SK-N-SH (cell line): ENCODE measurements around the gene ATOSB.

ENCODE experiments used
- CTCF ChIP-seq: fragments of 200-600 bp; sonication (generic); IDR thresholded peaks from 2 replicates; pipeline ENCODE4 v1.6.1; 2017; ENCODE audit warnings: antibody characterized with exemption, mild to moderate bottlenecking, moderate library complexity
- ELF1 ChIP-seq: IDR thresholded peaks from 2 replicates; pipeline ENCODE4 v1.4.0; 2012
- EP300 ChIP-seq, 2 experiments: IDR thresholded peaks; 2 replicates each; pipeline versions ENCODE4 v1.4.0 to v1.6.1; 2012; ENCODE audit warnings: borderline replicate concordance in 1 of 2, low read depth in 1 of 2, low read length in 1 of 2
- EZH2phosphoT487 ChIP-seq: fragments of 200-600 bp; sonication (generic); IDR thresholded peaks from 2 replicates; pipeline ENCODE4 v1.6.1; 2017; ENCODE audit warnings: low read depth, mixed run types, mild to moderate bottlenecking, antibody characterized with exemption, moderate library complexity, borderline replicate concordance
- JUND ChIP-seq: IDR thresholded peaks from 2 replicates; pipeline ENCODE4 v1.4.0; 2012
- MEF2A ChIP-seq: IDR thresholded peaks from 2 replicates; pipeline ENCODE4 v1.4.0; 2012; ENCODE audit warnings: low read depth, borderline replicate concordance
- PBX3 ChIP-seq: IDR thresholded peaks from 2 replicates; pipeline ENCODE4; 2012
- POLR2AphosphoS5 ChIP-seq: IDR thresholded peaks from 2 replicates; pipeline ENCODE4 v1.6.1; 2012; ENCODE audit warnings: low read depth, low read length
- REST ChIP-seq: IDR thresholded peaks from 2 replicates; pipeline ENCODE4 v1.6.1; 2012; ENCODE audit warnings: mild to moderate bottlenecking, low read depth, low read length, moderate library complexity
- SIN3A ChIP-seq: IDR thresholded peaks from 2 replicates; pipeline ENCODE4 v1.6.1; 2012; ENCODE audit warnings: low read depth, mild to moderate bottlenecking, low read length, moderate library complexity, borderline replicate concordance
- TCF12 ChIP-seq: IDR thresholded peaks from 2 replicates; pipeline ENCODE4 v1.4.0; 2012
- USF2 ChIP-seq: fragments of 150-350 bp; IDR thresholded peaks from 2 replicates; pipeline ENCODE4 v1.6.1; 2017; ENCODE audit warnings: antibody characterized with exemption, low read length, low read depth, borderline replicate concordance

GRCh38 chr9:35074141-35074540, 41.5 kb downstream of the ATOSB start:
- no peak for TF ChIP-seq REST
- no peak for TF ChIP-seq CTCF
- no peak for TF ChIP-seq PBX3
- no peak for TF ChIP-seq POLR2AphosphoS5
- no peak for TF ChIP-seq TCF12
- TF ChIP-seq SIN3A, result no peak
- TF ChIP-seq JUND, result no peak
- no peak for TF ChIP-seq USF2
- TF ChIP-seq EZH2phosphoT487, result no peak
- no peak for TF ChIP-seq MEF2A
- TF ChIP-seq EP300 (IDR thresholded peaks at IDR 0.05; ENCODE audit: borderline replicate concordance in 1 of 2, low read depth in 1 of 2, low read length in 1 of 2), result no peak
- no peak for TF ChIP-seq ELF1
